Activated CD4-positive, alpha-beta T cell treated with anti-CD3 and anti-CD28 coated beads, Interleukin-10, Interleukin-2, amounts not matched to agents 100 ng/mL and 50 ng/mL, durations not matched to agents 16 hours and 8 hours (primary cell): Measurements from ENCODE around the gene GDF9.

Experiments
- DNase-seq: peaks from one replicate; pipeline ENCODE4 v3.0.0-alpha.2; 2020

The GDF9 gene, protein sequence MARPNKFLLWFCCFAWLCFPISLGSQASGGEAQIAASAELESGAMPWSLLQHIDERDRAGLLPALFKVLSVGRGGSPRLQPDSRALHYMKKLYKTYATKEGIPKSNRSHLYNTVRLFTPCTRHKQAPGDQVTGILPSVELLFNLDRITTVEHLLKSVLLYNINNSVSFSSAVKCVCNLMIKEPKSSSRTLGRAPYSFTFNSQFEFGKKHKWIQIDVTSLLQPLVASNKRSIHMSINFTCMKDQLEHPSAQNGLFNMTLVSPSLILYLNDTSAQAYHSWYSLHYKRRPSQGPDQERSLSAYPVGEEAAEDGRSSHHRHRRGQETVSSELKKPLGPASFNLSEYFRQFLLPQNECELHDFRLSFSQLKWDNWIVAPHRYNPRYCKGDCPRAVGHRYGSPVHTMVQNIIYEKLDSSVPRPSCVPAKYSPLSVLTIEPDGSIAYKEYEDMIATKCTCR

DNA sequence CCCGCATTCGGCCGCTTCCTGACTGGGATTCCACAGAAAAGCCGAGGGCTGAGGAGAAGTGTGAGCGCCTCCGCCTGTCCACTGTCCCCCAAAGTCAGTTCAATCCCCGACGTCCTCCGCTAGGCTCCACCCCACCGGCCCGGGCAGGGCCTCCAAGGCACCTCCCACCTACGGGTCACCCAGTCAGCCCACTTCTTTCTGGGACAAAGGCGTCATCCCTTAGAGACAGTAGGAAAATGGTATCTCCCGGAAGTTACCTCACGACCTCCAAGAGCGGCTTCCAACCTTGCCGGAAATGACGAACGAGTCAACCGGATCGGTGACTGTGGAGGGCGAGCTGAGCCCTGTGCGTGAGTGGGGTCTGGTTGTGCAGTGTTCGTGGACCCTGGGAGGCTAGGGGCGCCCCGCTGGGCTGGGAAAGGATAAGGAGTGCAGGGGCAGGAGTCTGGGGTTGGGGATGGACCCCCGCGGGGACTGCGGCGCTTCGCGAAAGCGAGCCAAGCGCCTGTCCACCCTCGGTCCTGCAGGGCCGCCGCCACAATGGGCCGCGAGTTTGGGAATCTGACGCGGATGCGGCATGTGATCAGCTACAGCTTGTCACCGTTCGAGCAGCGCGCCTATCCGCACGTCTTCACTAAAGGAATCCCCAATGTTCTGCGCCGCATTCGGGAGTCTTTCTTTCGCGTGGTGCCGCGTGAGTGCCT, at the start of gene GDF9, which contains the start of gene UQCRQ:
GDF9 (minus strand) TSS at position 128 of the 704 bp plus-strand sequence. CDS start 1,936 bp downstream, outside the sequence.
UQCRQ (plus strand) TSS at position 301 of the 704 bp plus-strand sequence; CDS start at position 541, 240 bp downstream.
- peak; percentile 98 for DNase-seq

DNA sequence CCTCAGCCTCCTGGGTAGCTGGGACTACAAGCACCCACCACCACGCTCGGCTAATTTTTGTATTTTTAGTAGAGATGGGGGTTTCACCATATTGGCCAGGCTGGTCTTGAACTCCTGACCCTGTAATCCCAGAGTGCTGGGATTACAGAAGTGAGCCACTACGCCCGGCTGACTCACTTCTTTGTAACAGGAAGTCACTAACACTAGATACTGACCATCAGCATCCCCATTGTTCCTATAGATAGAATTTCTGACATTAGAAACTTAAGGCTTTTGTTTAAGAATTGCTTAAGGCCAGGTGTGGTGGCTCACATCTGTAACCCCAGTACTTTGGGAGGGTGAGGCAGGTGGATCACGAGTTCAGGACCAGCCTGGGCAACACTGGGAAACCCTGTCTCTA, 49.4 kb upstream of the GDF9 start:
- no peak for DNase-seq

DNA sequence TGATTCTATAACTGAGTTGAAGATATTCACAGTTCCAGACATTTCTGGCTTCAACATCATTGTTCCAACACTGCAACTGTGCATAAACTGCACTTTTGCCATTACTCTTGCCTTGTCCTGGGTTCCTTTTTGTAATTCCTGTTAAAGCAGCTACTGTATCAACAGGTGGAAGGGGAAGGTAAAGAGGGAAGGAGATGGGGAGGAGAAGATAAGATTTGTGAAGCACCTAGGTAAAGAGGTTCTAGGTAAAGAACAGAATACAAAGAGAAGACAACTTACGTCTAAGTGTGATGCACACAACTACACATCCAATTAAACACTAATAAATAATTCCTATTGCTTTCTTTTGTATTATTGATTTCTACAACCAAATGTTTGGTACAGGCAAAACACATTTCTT, 43.4 kb upstream of the GDF9 start:
- DNase-seq, result no peak

DNA sequence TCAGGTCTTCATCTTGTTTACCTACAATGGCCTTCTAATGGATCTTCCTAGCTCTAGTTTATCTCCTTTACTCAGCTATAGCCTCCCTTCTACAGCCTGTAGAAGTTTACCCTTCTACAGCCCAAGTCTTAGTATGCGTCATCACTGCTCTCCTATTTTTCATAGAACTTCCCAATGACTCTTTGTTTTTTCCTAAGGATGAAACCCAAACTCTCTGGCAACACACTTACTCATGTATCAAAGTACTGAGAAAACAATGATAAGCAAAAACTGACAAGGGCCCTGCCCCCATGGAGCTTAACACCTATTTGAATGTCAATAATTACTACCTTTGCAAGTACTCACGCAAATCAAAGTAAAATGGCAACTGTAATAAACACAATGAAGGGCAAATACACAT, 40.9 kb upstream of the GDF9 start:
- DNase-seq, result no peak

DNA sequence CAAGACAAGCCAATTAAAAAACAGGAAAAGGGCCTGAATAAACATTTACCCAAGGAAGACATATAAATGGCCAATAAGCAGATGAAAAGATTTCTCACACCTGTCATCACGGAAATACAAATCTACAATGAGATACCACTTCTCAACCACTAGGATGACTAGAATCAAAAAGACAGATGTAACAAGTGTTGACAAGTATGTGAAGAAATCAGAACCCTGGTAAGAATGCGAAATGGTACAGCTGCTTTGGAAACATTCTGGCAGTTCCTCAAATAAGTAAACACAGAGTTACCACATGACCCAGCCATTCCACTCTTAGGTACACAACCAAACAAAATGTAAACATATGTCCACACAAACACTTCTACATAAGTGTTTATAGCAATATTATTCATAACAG, 39.7 kb upstream of the GDF9 start:
- no peak for DNase-seq

DNA sequence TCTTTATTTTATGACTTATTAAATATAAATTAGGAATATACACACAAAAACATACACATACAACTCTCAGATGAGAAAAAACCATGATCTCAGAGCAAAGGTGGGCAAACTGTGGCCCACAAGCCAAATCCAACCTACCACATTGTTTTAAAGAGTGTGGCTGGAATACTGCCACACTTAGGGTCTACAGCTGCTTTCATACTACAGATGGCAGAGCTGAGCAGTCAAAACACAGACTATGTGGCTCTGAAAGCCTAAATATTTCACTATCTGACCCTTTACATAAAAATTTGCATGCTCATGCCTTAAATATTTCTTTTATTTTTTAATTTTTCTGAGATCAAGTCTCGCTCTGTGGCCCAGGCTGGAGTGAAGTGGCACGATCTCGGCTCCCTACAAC, 35.5 kb upstream of the GDF9 start:
- no peak for DNase-seq

DNA sequence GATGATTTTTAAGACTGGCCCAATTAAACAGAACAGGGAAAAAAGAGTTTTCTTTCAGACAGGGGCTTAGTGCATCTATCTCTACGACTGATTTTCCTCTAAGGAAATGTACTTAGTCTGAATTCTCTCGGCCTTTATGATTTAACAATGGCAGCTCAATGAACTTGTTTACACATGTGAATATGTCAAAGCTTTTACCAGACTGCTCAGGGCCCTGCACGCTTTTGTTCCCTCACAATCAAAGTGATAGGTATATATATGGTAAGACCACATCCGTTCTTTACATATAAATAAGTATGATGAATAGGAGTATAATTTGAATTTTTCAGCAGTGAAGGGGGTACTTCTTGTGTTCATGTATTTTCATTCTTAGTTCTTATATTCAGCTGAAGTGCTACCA, 34.8 kb upstream of the GDF9 start:
- no peak for DNase-seq

DNA sequence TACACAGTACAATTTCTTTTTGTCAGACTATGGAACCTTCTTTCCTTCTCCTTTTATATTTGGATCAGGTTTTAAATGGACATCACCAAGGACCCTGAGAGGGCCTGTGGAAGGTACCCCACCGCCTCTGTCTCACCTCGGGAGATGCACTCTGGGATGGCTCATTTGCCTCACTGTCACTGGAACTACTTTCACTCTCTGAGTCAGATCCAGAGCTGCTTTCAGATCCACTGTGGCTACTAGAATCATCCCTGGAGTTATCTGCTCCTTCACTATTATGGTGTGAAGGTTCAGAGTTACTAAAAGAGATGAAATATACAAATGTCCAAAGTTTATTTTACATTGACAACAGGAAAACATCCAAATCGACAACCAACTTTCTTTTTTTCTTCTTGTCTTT, 31.8 kb upstream of the GDF9 start:
- peak; percentile 29 for DNase-seq

DNA sequence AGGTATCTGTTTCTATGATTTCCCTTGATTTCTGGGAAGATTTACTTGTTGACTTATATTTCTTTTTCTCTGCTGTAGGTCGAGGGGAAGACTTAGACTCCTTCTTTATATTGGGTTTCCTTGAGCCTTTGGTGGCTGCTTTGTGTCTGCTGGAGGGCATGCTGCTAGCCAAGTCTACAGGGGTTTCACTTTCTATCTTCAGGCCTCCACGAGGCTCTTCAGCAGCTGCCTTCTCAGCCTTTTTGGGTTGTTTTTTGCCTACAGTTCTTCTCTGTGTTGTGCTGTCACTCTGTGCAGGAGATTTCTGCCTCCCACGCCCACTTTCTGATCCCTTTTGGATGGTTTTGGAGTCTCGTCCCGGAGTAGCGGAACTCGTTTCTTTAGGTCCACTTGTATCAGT, 30.4 kb upstream of the GDF9 start:
- no peak for DNase-seq

DNA sequence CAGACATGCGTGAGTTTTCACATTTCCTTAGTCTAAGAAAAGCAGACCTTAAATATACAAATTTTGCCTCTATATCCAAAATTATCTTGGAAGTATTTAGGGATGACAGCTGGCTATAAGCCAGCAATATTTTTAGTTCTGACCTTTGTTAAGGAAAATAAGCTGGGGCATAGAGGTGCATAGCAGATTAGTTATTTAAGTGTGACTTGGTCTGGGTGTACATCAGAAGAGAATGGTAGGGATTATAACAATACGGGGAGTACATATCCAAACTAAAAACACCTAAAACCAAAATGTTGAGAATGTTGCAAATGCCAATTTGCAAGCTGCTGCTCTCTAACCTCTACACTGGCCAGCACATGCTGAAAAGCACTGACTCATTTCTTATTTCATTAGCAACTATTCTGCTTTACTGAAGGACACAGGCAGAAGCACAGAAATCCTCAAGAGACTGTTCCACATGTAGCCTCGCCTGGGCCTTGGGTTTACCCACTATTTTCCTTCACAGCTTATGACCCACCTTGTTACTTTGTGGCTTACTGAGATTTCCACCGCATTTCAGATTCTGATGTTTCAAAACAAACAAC, 29.5 kb upstream of the GDF9 start:
- no peak for DNase-seq

DNA sequence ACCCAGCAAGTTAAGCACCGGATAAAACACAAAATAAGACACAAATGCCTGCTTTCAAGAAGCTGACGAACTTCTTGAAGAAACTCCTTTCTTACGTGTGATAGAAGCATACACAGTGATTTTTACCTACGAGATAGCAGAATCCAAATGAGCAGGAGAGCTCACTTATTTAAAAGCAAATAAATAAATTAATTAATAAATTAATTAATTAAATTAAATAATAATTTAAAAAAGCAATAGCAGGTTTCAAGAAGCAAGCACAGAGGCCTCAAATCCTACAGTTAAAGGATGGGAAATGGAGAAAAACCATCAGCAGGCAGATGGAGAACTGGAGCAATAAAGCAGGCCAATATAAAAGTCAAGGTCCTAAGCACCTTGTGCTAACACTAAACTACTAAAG, 24.5 kb upstream of the GDF9 start:
- DNase-seq, result no peak

DNA sequence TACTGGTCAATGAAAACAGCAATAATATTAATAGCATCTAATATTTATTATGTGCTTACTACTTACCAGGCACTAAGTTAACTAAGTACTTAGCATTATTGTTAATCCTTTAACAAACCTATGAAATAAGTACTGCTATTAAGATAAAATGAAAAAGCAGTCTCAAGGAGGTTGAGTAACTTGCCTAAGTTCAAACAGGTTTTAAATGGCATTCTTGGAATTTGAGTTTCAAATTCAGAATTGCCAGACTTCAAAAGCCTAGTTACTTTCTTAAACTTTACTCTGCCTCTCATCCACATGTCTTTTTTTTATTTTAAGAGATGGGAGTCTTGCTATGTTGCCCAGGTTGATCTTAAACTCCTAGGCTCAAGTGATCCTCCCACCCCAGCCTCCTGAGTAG, 23.2 kb upstream of the GDF9 start:
- no peak for DNase-seq

DNA sequence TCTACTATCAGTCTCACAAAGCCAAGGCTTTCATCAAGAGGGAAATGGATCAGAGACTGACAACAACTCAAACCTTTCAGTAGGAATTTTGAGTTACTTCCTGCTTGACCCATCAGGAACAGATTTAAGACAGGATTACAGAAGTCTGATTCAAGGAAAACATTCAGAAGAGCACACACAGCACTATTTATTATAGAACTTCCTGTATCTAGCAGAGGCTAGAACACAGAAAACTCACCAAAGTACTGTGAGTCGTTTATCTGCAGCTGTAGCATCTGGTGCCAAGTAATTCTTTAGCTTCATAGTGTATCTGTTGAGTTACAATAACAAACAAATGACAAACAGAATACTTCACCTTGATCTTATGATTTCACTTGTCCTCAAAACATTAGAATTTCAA, 21.0 kb upstream of the GDF9 start:
- DNase-seq, result no peak

DNA sequence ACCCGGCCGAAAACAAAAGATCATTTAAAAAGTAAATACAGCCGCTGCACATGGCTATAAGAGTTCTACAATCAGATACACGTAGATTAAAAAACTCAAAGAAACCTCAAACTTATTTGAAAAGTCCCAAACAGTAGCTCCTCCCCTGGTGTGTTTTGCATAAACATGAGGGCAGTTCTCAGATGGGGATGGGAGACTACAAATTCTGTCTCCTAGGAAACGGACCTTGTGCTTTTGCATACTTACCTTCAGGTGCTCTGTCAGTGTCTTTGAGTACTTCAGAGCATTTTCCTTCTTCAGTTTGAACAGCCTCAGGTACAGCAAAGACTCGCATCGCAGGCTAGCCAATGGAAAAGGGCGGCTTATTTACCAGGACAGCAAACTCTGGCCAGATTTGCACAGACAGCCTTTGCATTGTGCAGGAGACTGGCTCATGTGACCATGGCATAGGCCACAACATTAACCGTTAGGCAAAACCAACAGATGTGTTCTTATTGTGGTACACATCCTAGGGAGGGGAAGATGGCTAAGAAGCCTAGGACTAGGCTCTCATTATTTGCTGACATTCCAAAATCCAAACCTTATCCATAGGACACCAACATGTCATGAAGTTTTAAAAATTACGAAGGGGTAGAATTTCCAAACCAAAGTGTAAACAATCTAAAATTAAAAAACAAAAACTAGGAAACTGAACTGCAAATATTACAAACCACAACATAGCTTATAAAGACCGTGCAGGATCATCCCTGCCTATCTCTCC, 20.0 kb upstream of the GDF9 start:
- DNase-seq, result no peak

DNA sequence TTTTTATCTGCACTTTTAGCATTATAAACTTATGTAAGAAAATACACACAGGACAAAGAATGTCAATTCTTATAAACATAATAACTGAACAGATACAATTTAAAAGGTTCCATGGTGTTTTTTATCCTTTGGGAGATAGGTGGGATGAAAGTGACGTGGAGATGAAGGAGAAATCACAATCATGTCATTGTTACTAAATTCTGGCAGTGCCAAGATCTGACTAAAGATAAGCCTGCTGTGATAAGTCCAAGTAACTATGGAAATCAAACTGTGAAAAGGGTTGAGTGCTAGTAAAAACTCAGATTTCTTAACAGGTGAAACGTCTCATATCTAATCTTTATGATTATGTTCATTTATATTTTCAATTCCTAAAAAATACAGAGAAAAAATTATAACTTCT, 18.3 kb upstream of the GDF9 start:
- no peak for DNase-seq

DNA sequence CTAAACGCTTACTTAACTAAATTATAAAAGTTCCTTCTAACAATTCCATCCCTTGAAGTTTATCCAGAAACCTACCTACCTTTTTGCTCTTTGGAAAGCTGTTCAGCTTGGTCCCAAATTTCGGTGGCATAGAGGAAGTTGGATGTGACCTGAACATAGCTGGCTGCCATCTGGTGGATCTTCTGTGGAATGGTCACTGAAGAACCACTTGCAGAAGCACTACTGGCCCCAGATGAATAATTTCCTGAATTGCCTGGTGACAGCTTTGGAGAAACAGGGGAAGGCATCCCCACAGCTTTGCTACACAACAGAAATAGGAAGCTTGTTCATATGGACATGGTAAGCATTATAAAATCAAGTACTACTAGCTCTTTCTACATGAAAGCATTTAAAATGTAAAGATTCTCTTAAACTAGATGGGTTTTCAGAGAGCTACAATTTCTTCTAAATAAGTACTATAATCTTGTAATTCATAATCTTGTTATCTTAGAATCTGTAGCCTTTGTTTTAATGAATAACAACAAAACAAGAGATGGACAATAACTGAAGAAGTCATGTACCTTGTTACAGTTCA, 17.1 kb upstream of the GDF9 start:
- peak; percentile 49 for DNase-seq

DNA sequence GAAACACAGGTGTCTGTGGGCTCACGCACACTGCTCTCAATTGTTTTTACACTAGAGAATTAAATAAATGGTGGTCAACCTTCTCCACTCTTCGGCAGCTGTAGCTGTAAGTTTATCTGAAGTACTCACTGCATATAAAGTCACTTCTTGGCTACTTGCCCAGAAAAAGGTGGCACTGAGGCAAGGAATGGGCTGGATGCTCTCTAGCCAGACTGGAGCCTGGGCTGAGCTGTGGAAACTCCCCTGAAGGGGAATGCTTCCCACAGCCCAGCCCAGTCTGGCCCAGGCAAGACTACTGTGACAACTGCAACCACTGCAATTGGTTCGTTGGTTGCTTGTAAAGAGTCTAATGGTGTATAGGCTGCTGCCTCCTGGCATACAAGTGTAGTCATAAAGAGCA, 11.7 kb upstream of the GDF9 start:
- no peak for DNase-seq

DNA sequence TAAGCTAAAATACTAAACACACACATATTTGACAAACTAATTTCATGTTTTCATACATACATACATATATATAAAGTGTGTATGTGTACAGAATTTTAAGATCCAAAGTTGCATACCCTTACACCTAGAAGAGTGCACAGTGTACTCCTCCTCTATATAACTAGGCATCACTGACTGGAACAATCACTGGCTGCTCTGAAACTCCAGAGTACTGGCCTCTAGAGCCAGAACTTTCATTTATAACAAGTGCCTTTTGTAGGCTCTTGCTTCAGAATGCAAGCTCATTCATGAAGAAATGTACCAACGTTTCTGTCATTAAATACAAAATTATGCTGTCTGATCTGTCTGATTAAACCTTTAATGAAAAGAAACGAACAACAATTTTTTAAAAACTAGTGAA, 11.2 kb upstream of the GDF9 start:
- no peak for DNase-seq

DNA sequence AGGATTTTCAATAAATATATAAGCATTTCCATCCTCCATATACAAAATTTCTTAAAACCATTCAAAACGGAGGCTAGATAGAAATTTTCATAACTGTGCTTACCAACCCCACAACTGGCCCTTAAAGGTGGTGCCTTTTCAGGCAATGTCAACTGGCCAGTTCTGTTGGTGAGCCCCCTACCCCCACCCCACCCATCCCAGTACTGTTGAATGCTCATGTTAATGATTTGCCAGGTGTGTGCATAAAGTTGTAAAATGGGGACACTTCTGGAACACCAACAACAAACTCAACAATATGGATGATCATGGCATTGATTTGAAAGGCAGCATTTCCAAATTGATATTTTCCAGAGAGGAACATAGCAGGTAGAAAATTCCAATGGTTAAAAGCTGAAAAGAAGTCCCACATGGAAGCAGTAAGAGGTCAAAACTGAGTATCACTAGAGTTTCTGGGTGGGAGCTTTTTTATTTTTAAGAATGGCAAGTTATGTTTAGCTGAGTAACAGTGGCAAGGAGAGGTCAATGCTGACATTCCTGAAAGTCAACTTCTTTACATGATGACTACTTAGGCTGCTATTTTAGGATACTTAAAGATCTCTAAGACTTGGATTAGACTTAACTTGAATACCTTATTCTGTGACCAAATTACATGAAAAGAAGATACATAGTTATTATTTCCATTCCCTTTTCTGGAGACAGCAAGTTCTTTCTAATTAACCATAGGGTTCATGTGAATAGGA, 9.9 kb upstream of the GDF9 start:
- no peak for DNase-seq

DNA sequence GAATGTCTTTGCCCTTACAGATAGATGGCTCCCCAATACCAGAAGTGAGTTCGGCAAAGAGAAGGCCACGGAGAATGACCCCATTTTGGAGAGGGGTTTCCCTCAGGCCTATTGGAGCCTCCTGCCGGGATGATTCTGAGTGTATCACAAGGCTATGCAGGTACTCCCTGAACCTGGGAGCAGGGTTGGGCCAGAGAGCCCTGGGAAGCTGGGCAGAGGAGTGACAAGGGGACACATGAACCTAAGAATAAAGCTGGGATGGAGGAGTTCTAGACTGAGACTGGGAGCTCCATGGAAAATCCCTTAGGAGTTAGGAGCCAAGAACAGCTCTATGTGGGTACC, 7.6 kb upstream of the GDF9 start:
- DNase-seq, result no peak

DNA sequence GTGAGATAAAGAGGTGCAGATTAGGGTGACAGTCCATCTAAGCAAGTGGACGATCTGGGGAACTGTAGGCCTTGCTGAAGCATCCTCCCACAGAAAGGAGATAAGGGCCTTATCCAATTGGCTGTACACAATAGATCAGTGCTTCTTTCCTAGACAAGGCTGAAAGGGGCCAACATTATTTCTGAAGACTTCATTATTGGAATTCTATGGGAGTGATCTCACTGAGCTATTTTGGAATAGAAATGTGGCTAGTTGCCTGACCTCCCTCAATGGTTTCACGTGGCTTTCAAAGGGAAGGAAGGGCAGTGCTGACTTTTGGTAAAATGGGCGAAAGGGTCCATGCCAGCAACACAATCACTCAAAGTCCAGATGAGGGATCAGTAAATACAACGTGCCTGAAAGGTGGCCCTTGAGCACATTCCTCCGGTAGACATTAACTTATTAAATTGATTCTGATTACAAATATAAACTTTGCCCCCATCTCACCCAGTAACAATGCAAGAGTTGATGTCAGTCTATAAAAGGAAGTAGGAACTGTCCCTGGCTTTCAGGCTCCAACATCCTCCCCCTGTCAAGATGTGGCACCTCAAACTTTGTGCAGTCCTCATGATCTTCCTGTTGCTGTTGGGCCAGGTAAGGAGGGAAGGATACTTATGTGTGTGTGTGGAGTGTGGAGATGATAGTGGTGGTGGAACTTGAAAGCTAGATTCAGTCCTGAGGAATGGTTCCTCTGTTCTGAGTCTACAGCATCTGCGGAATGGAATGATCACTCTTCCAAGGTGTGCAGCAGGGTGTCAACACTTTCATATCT, 7.1 kb upstream of the GDF9 start, which contains the start of gene LEAP2:
LEAP2 (plus strand) TSS at position 550 of the 811 bp plus-strand sequence; CDS start at position 577, 27 bp downstream.
- DNase-seq, result no peak
